ENCODE results near the gene TENM4. TPM values are rescaled to one million over a fixed set of nuclear protein-coding genes. Genes with fewer than 3 reads are reported as not detected.
"Not testable (repeated sequence)": the region's sequence is repeated elsewhere in the genome, so short reads cannot be mapped to it uniquely, and the experiment has no call there.

Gene TENM4
- total and polyA plus RNA-seq, 11 donors = 0.08 to 6.4 (median 1.0) TPM

- Histone ChIP-seq H3K4me3 (no peak overlapping the region), H3K36me3 (no peaks in the 10 kb centered on the region), H3K27ac (no peak overlapping the region), H3K9me3 (peaks cover 0 to 4% (median 0%) of the 10 kb centered on the region in 12 donors), H3K27me3 (no peaks in the 10 kb centered on the region), H3K4me1 (no peaks in the 10 kb centered on the region)
- intact Hi-C loops (cut with DNase I) = no loop called here
- no peak for ATAC-seq
- DNase-seq = no peak
- no peak for TF ChIP-seq CTCF (IDR thresholded peaks at IDR 0.05)
- TF ChIP-seq POLR2A (IDR thresholded peaks at IDR 0.05) = no peak
- 54 to 79% (median 65%) methylated on average over 2 of the region's 2 CpGs for WGBS, 4 donors
These were observed 248.0 kb downstream of the TENM4 start for GRCh38 chr11:79192836-79193235.

GRCh38 chr11:79191716-79192115 is 249.1 kb downstream of the TENM4 start:
- intact Hi-C loops (cut with DNase I); H3K36me3 ChIP-seq; H3K4me1 ChIP-seq; ATAC-seq; DNase-seq; H3K27ac ChIP-seq; H3K4me3 ChIP-seq; H3K27me3 ChIP-seq: not testable (repeated sequence)
- H3K9me3 ChIP-seq = peaks cover 0 to 11% (median 0%) of the 10 kb centered on the region in 12 donors
- 94 to 99% (median 95%) methylated on average over 17 to 29 of the region's 29 CpGs; no CpG with 5 or more reads in 1 of the 4 donors for WGBS, 4 donors

- DNase-seq; H3K27ac ChIP-seq; intact Hi-C loops (cut with DNase I); ATAC-seq; H3K27me3 ChIP-seq; H3K4me1 ChIP-seq; H3K4me3 ChIP-seq; H3K36me3 ChIP-seq: not testable (repeated sequence)
- H3K9me3 ChIP-seq = peaks cover 0 to 11% (median 0%) of the 10 kb centered on the region in 12 donors
- whole genome bisulfite sequencing, 4 donors = 92 to 96% (median 93%) methylated on average over 3 to 10 of the region's 10 CpGs
These were observed 250.3 kb downstream of the TENM4 start for GRCh38 chr11:79190553-79190952.

- DNase-seq = no peak
- no peak for ATAC-seq
- Histone ChIP-seq H3K36me3 (no peaks in the 10 kb centered on the region), H3K27me3 (no peaks in the 10 kb centered on the region), H3K4me3 (no peak overlapping the region), H3K4me1 (no peaks in the 10 kb centered on the region), H3K9me3 (peaks cover 0 to 11% (median 0%) of the 10 kb centered on the region in 12 donors), H3K27ac (no peak overlapping the region)
- intact Hi-C loops (cut with DNase I) = no loop called here
- no peak for TF ChIP-seq CTCF (IDR thresholded peaks at IDR 0.05)
- no peak for TF ChIP-seq POLR2A (IDR thresholded peaks at IDR 0.05)
- 88 to 96% (median 91%) methylated on average over 7 of the region's 7 CpGs for WGBS, 4 donors
These were observed 251.2 kb downstream of the TENM4 start for GRCh38 chr11:79189601-79190000.

GRCh38 chr11:79189055-79189454 is 251.8 kb downstream of the TENM4 start:
- no peak overlapping the region for H3K27ac ChIP-seq
- ATAC-seq (no peak), DNase-seq (no peak)
- H3K36me3 ChIP-seq = no peaks in the 10 kb centered on the region
- no peaks in the 10 kb centered on the region for H3K27me3 ChIP-seq
- H3K4me1 ChIP-seq = no peaks in the 10 kb centered on the region
- intact Hi-C loops (cut with DNase I) = no loop called here
- TF ChIP-seq POLR2A (IDR thresholded peaks at IDR 0.05) (no peak), CTCF (IDR thresholded peaks at IDR 0.05) (no peak)
- WGBS, 4 donors = 76 to 84% (median 81%) methylated on average over 2 of the region's 2 CpGs
- peaks cover 0 to 11% (median 0%) of the 10 kb centered on the region in 12 donors for H3K9me3 ChIP-seq
- no peak overlapping the region for H3K4me3 ChIP-seq

Data from heart left ventricle (tissue), 16 donors.